ENCODE results near the gene AMBP. TPM values are rescaled to one million over a fixed set of nuclear protein-coding genes. Genes with fewer than 3 reads are reported as not detected.
A peak's percentile ranks its signal among the peaks of the same experiment; 100 is the strongest.

Gene AMBP
- total RNA-seq, 1 donor from 2014 or later = not detected

DNA sequence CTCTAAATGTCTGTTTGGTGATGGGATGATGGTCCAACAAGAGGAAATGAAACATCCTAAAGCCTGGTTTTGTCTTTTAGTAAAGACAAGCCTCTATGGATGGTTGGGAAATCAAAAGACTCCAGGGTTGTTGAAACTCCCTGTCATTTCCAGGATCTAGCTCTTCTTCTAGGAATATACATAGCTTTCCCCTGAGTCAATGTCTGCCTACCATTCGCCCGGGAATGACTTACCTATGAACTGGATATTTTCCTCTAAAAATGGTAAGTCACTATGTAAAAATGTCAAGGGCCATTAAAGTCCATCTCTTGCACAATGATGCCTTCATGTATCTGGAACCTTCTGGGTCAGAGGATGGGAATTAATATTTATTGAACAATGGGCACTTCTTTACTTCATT, 32.1 kb upstream of the AMBP start:
- peaks cover 29% of the 10 kb centered on the region for H3K4me1 Mint-ChIP-seq (ENCODE audit: low read depth)
- no peaks in the 10 kb centered on the region for H3K36me3 Mint-ChIP-seq (ENCODE audit: low read depth)
- TF ChIP-seq, protein P1, sequence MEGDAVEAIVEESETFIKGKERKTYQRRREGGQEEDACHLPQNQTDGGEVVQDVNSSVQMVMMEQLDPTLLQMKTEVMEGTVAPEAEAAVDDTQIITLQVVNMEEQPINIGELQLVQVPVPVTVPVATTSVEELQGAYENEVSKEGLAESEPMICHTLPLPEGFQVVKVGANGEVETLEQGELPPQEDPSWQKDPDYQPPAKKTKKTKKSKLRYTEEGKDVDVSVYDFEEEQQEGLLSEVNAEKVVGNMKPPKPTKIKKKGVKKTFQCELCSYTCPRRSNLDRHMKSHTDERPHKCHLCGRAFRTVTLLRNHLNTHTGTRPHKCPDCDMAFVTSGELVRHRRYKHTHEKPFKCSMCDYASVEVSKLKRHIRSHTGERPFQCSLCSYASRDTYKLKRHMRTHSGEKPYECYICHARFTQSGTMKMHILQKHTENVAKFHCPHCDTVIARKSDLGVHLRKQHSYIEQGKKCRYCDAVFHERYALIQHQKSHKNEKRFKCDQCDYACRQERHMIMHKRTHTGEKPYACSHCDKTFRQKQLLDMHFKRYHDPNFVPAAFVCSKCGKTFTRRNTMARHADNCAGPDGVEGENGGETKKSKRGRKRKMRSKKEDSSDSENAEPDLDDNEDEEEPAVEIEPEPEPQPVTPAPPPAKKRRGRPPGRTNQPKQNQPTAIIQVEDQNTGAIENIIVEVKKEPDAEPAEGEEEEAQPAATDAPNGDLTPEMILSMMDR (IDR thresholded peaks at IDR 0.05) = no peak
- peaks cover 2% of the 10 kb centered on the region for H3K27me3 Mint-ChIP-seq (ENCODE audit: low read depth)
- DNase-seq (ENCODE audit: low spot score) = no peak
- H3K27ac Mint-ChIP-seq (ENCODE audit: unreplicated experiment) = no peak overlapping the region
- H3K4me3 Mint-ChIP-seq (ENCODE audit: unreplicated experiment) = no peak overlapping the region
- H3K9me3 Mint-ChIP-seq (ENCODE audit: low read depth) = no peaks in the 10 kb centered on the region

DNA sequence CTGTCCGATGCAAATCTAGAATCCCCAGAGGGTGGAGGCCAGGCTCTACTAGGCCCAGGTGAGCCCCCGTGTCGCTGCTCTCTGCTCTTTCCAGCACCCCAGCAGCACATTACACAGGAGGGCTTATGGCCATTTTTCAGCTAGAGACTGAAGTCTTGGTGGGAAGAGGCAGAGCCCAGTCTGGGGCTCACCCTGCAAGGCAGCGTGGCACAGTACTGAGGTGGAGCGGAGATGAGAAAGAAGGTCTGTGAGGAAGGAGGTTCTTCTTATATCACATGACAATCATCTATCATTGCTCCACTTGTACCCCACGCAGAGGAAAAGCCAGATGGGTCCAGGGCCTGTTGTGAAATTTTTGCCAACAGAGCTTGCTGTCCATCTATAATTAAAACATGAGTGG, 31.0 kb upstream of the AMBP start:
- no peak overlapping the region for H3K4me3 Mint-ChIP-seq (ENCODE audit: unreplicated experiment)
- peaks cover 29% of the 10 kb centered on the region for H3K4me1 Mint-ChIP-seq (ENCODE audit: low read depth)
- DNase-seq (ENCODE audit: low spot score) = peak; percentile 42
- TF ChIP-seq, protein P1 (IDR thresholded peaks at IDR 0.05) = no peak
- peaks cover 10% of the 10 kb centered on the region for H3K27me3 Mint-ChIP-seq (ENCODE audit: low read depth)
- no peak overlapping the region for H3K27ac Mint-ChIP-seq (ENCODE audit: unreplicated experiment)
- H3K36me3 Mint-ChIP-seq (ENCODE audit: low read depth) = no peaks in the 10 kb centered on the region
- H3K9me3 Mint-ChIP-seq (ENCODE audit: low read depth) = no peaks in the 10 kb centered on the region

DNA sequence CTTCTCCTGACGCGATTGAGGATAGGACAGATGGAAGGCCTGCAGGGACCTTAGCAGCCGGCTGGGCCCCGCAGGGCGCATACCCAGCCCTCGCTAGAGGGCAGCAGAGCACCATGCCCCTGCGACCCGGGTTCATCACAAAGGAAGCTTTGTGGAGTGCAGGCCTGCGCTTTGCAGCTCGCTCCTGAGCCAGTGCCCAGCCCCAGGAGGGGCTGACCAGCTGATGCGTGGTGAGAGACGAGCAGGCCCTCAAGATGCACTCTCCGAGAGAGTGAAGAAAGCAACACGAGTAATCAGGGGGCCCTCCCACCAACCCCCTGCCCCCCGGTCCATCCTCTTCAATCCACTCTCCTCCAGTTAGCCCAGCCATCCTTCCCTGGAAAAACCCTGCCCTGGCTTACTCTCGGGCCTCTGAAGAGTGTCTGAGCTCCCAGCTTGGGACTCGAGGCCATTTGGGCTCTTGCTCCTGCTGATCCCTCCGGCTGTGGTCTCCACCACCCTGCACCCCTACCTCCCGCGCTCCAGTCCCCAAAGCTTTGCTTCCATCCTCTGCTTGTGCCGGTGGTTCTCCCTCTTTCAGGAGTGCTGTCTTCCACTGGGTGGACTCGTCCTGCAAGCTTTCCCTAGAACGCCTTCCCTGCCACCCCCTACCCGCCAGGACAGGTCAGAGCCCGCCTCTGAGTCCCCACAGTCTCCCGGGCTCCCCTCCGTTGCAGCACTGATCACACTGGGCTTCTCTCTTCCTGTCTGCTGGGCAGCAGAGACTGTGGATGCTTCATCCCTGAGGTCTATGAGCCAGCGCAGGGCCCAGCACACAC, 30.1 kb upstream of the AMBP start:
- H3K27me3 Mint-ChIP-seq (ENCODE audit: low read depth) = peaks cover 12% of the 10 kb centered on the region
- no peaks in the 10 kb centered on the region for H3K9me3 Mint-ChIP-seq (ENCODE audit: low read depth)
- H3K36me3 Mint-ChIP-seq (ENCODE audit: low read depth) = no peaks in the 10 kb centered on the region
- DNase-seq (ENCODE audit: low spot score) = no peak
- TF ChIP-seq, protein P1 (IDR thresholded peaks at IDR 0.05) = peak; percentile 94
- no peak overlapping the region for H3K27ac Mint-ChIP-seq (ENCODE audit: unreplicated experiment)
- no peak overlapping the region for H3K4me3 Mint-ChIP-seq (ENCODE audit: unreplicated experiment)
- peaks cover 24% of the 10 kb centered on the region for H3K4me1 Mint-ChIP-seq (ENCODE audit: low read depth)

DNA sequence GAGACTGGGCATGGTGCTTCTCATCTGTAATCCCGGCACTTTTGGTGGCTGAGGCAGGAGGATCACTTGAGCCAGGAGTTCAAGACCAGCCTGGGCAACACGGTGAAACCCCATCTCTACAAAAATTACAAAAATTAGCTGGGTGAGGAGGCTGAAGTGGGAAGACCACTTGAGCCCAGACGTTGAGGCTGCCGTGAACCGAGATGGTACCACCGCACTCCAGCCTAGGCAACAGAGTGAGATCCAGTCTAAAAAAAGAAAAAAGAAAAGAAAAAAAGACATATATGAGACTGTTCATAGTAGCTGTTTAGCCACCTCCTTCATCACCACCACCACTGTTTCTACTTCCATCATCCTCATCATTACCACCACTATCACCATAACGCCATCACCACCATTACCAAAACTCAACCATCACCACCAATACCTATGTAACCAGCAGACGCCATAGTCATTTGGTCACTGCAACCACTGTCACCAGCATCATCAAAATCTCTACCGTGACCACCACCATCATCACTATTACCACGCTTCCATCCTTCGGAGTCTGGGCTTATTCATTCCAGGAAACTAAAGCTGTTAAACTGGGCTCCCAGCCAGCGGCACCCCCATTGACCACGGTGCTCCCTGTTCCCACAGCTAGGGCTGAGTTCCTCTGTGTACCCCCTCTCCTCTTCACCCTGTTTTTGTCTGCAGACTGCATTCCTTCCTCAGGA, 29.3 kb upstream of the AMBP start:
- H3K27ac Mint-ChIP-seq (ENCODE audit: unreplicated experiment) = no peak overlapping the region
- H3K9me3 Mint-ChIP-seq (ENCODE audit: low read depth) = peaks cover 4% of the 10 kb centered on the region
- H3K4me3 Mint-ChIP-seq (ENCODE audit: unreplicated experiment) = no peak overlapping the region
- peaks cover 16% of the 10 kb centered on the region for H3K4me1 Mint-ChIP-seq (ENCODE audit: low read depth)
- TF ChIP-seq, protein P1 (IDR thresholded peaks at IDR 0.05) = no peak
- H3K36me3 Mint-ChIP-seq (ENCODE audit: low read depth) = peaks cover 3% of the 10 kb centered on the region
- DNase-seq (ENCODE audit: low spot score) = no peak
- H3K27me3 Mint-ChIP-seq (ENCODE audit: low read depth) = peaks cover 15% of the 10 kb centered on the region

DNA sequence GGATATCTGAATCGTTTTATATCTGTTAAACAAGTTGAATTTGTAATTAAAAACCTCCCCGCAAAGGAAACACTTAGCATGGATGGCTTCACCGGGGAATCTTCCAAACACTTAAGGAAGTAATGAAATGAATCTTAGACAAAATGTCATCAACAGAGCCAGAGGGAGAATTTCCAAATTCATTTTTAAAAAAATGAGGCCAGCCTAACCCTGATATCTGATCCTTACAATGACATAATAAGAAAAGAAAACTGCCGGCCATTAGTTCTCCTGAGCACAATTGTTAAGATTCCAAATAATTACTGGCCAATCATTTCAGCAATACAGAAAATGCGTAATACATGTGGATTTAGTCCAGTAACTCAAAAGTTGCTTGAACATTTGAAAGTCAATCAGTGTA, 27.1 kb upstream of the AMBP start:
- no peak overlapping the region for H3K27ac Mint-ChIP-seq (ENCODE audit: unreplicated experiment)
- TF ChIP-seq, protein P1 (IDR thresholded peaks at IDR 0.05) = no peak

More for the DNA sequence above, 27.1 kb upstream of the AMBP start:
- peaks cover 4% of the 10 kb centered on the region for H3K4me1 Mint-ChIP-seq (ENCODE audit: low read depth)
- peaks cover 15% of the 10 kb centered on the region for H3K27me3 Mint-ChIP-seq (ENCODE audit: low read depth)
- no peak for DNase-seq (ENCODE audit: low spot score)
- H3K36me3 Mint-ChIP-seq (ENCODE audit: low read depth) = peaks cover 7% of the 10 kb centered on the region
- H3K4me3 Mint-ChIP-seq (ENCODE audit: unreplicated experiment) = no peak overlapping the region
- peaks cover 12% of the 10 kb centered on the region for H3K9me3 Mint-ChIP-seq (ENCODE audit: low read depth)
